ENCODE data around the gene IGLL1.
"Not testable (repeated sequence)": the region's sequence is repeated elsewhere in the genome, so short reads cannot be mapped to it uniquely, and the experiment has no call there.

IGLL1 gene

DNA sequence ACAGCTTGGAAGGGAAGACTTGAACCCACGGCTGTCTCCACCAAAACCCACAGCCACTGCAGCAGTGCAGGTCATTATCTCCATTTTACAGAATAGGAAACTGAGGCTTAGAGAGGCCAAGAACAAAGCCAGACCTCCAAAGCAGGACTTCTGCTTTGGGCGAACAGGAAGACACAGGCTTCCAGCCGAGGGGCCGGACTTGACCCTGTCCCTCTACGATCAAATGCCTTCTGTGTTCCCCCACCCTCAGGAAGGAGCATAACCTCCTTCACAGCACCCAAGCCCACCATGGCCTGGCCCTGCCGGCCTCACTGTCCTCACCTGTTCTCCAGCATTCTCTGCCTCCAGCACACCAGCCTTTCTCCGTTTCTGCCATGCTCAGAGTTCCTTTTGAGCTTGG is 15.8 kb downstream of the IGLL1 start:
- H3F3A ChIP-seq (ENCODE audit: control insufficient read depth, insufficient read depth) = no peaks in the 10 kb centered on the region
- peaks cover 6% of the 10 kb centered on the region for H3K27me3 ChIP-seq (ENCODE audit: control insufficient read depth, low read length)

DNA sequence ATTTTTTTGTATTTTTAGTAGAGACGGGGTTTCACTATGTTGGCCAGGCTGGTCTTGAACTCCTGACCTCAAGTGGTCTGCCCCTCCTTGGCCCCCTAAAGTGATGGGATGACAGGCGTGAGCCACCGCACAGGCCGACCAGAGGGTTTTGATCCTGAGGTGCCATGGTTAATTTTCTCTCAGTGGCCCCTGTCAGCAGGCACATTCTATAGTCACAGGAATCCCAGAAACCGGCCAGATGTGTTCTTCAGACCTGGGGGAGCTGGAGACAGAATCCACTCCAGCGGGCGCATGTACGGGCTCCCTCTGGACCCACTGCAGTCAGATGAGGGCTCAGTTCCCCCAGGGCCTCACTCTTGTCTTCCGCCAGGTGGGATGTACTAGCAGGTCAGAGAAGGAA is 17.0 kb downstream of the IGLL1 start:
- Histone ChIP-seq H4K20me1 (ENCODE audit: control insufficient read depth, insufficient read depth, low read depth, low read length) (no peaks in the 10 kb centered on the region), H3K36me3 (ENCODE audit: control insufficient read depth, low read length) (no peaks in the 10 kb centered on the region), H3K4me2 (ENCODE audit: low read length) (no peak overlapping the region), H3K27me3 (ENCODE audit: control insufficient read depth, low read length) (peaks cover 6% of the 10 kb centered on the region), H3K9me3 (ENCODE audit: control insufficient read depth, insufficient read depth, low read length) (no peaks in the 10 kb centered on the region), H3K4me3 (ENCODE audit: low read length) (no peak overlapping the region), H3F3A (ENCODE audit: control insufficient read depth, insufficient read depth) (no peaks in the 10 kb centered on the region), H3K27ac (ENCODE audit: low read depth, low read length) (no peak overlapping the region), H3K4me1 (ENCODE audit: control insufficient read depth, low read length) (no peaks in the 10 kb centered on the region), H3K79me2 (ENCODE audit: control insufficient read depth, low read length) (no peaks in the 10 kb centered on the region), H3K9me2 (replicated peaks; ENCODE audit: control insufficient read depth, low read length) (no peaks in the 10 kb centered on the region)
- TF ChIP-seq EZH2phosphoT487 (IDR thresholded peaks at IDR 0.05; ENCODE audit: borderline replicate concordance, low read length) = no peak
- TF ChIP-seq, protein P1, sequence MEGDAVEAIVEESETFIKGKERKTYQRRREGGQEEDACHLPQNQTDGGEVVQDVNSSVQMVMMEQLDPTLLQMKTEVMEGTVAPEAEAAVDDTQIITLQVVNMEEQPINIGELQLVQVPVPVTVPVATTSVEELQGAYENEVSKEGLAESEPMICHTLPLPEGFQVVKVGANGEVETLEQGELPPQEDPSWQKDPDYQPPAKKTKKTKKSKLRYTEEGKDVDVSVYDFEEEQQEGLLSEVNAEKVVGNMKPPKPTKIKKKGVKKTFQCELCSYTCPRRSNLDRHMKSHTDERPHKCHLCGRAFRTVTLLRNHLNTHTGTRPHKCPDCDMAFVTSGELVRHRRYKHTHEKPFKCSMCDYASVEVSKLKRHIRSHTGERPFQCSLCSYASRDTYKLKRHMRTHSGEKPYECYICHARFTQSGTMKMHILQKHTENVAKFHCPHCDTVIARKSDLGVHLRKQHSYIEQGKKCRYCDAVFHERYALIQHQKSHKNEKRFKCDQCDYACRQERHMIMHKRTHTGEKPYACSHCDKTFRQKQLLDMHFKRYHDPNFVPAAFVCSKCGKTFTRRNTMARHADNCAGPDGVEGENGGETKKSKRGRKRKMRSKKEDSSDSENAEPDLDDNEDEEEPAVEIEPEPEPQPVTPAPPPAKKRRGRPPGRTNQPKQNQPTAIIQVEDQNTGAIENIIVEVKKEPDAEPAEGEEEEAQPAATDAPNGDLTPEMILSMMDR (IDR thresholded peaks at IDR 0.05; ENCODE audit: low read depth, low read length, poor library complexity, severe bottlenecking) = no peak

More for the DNA sequence above, 15.8 kb downstream of the IGLL1 start:
- H3K9me3 ChIP-seq (ENCODE audit: control insufficient read depth, insufficient read depth, low read length) = no peaks in the 10 kb centered on the region
- no peaks in the 10 kb centered on the region for H3K79me2 ChIP-seq (ENCODE audit: control insufficient read depth, low read length)
- H3K36me3 ChIP-seq (ENCODE audit: control insufficient read depth, low read length) = no peaks in the 10 kb centered on the region
- H3K27ac ChIP-seq (ENCODE audit: low read depth, low read length) = no peak overlapping the region
- H3K4me3 ChIP-seq (ENCODE audit: low read length) = no peak overlapping the region
- TF ChIP-seq, protein P1 (IDR thresholded peaks at IDR 0.05; ENCODE audit: low read depth, low read length, poor library complexity, severe bottlenecking) = no peak
- no peak for TF ChIP-seq EZH2phosphoT487 (IDR thresholded peaks at IDR 0.05; ENCODE audit: borderline replicate concordance, low read length)
- no peaks in the 10 kb centered on the region for H3K4me1 ChIP-seq (ENCODE audit: control insufficient read depth, low read length)
- H3K4me2 ChIP-seq (ENCODE audit: low read length) = no peak overlapping the region
- H3K9me2 ChIP-seq (replicated peaks; ENCODE audit: control insufficient read depth, low read length) = no peaks in the 10 kb centered on the region
- no peaks in the 10 kb centered on the region for H4K20me1 ChIP-seq (ENCODE audit: control insufficient read depth, insufficient read depth, low read depth, low read length)

DNA sequence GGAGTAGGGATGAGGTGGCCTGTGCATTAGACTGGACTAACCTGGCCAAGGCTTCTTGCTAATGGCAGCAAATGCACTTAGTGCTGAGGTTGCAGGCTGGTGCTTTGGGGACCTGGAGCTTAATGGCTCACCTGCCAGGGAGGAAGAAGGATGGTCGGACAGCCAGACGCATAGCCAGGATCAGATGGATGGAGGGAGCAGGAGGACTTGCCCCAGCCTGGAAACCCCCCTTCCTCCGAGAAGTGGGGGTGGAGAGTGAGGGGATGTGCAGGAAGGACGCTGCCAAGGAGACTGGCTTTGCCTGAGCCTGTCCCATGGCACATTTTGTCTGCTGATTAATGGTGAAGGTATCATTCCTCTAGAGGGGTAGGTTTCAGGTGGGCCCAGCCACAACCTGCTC is 17.9 kb downstream of the IGLL1 start:
- Histone ChIP-seq H3K9me3 (ENCODE audit: control insufficient read depth, insufficient read depth, low read length) (no peaks in the 10 kb centered on the region), H3K9me2 (replicated peaks; ENCODE audit: control insufficient read depth, low read length) (no peaks in the 10 kb centered on the region), H3K4me2 (ENCODE audit: low read length) (no peak overlapping the region), H3K4me1 (ENCODE audit: control insufficient read depth, low read length) (no peaks in the 10 kb centered on the region), H3K36me3 (ENCODE audit: control insufficient read depth, low read length) (no peaks in the 10 kb centered on the region), H3K27me3 (ENCODE audit: control insufficient read depth, low read length) (peaks cover 6% of the 10 kb centered on the region), H3F3A (ENCODE audit: control insufficient read depth, insufficient read depth) (no peaks in the 10 kb centered on the region), H3K27ac (ENCODE audit: low read depth, low read length) (no peak overlapping the region), H4K20me1 (ENCODE audit: control insufficient read depth, insufficient read depth, low read depth, low read length) (no peaks in the 10 kb centered on the region), H3K4me3 (ENCODE audit: low read length) (no peak overlapping the region), H3K79me2 (ENCODE audit: control insufficient read depth, low read length) (no peaks in the 10 kb centered on the region)
- TF ChIP-seq, protein P1 (IDR thresholded peaks at IDR 0.05; ENCODE audit: low read depth, low read length, poor library complexity, severe bottlenecking) = no peak
- no peak for TF ChIP-seq EZH2phosphoT487 (IDR thresholded peaks at IDR 0.05; ENCODE audit: borderline replicate concordance, low read length)

DNA sequence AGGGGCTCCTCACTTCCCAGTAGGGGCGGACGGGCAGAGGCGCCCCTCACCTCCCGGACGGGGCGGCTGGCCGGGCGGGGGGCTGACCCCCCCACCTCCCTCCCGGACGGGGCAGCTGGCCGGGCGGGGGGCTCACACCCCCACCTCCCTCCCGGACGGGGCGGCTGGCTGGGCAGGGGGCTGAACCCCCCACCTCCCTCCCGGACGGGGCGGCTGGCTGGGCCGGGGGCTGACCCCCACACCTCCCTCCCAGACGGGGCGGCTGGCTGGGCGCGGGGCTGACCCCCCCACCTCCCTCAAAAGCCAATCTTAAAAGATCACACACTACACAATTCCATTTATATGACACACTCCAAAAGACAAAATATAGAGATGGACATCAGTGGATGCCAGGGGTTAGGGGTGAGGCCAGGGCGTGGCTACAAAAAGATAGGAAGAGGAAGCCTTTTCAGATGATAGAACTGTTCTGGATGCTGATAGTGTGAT is 19.0 kb downstream of the IGLL1 start:
- H3K79me2 ChIP-seq (ENCODE audit: control insufficient read depth, low read length); H3K4me1 ChIP-seq (ENCODE audit: control insufficient read depth, low read length); H3K27me3 ChIP-seq (ENCODE audit: control insufficient read depth, low read length): not testable (repeated sequence)

DNA sequence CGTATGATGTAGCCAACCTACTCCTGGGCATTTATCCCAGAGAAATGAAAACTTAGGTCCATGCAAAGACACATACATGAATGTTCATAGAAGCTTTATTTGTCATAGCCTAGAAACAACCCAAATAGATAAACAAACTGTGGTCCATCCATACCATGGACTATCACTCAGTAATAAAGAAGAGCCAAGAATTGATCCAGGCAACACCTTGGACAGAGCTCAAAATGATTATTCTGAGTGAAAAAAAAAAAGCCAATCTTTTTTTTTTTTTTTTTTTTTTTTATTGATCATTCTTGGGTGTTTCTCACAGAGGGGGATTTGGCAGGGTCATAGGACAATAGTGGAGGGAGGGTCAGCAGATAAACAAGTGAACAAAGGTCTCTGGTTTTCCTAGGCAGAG is 19.9 kb downstream of the IGLL1 start:
- H3K36me3 ChIP-seq (ENCODE audit: control insufficient read depth, low read length); H3K4me2 ChIP-seq (ENCODE audit: low read length); H3K4me3 ChIP-seq (ENCODE audit: low read length); H3K27ac ChIP-seq (ENCODE audit: low read depth, low read length); H3K4me1 ChIP-seq (ENCODE audit: control insufficient read depth, low read length); H3F3A ChIP-seq (ENCODE audit: control insufficient read depth, insufficient read depth); H3K79me2 ChIP-seq (ENCODE audit: control insufficient read depth, low read length); H3K9me3 ChIP-seq (ENCODE audit: control insufficient read depth, insufficient read depth, low read length); H3K9me2 ChIP-seq (replicated peaks; ENCODE audit: control insufficient read depth, low read length); H3K27me3 ChIP-seq (ENCODE audit: control insufficient read depth, low read length); H4K20me1 ChIP-seq (ENCODE audit: control insufficient read depth, insufficient read depth, low read depth, low read length): not testable (repeated sequence)

More for the DNA sequence above, 19.0 kb downstream of the IGLL1 start:
- H3K27ac ChIP-seq (ENCODE audit: low read depth, low read length); H4K20me1 ChIP-seq (ENCODE audit: control insufficient read depth, insufficient read depth, low read depth, low read length); H3F3A ChIP-seq (ENCODE audit: control insufficient read depth, insufficient read depth); H3K4me2 ChIP-seq (ENCODE audit: low read length); H3K4me3 ChIP-seq (ENCODE audit: low read length); H3K9me2 ChIP-seq (replicated peaks; ENCODE audit: control insufficient read depth, low read length); H3K36me3 ChIP-seq (ENCODE audit: control insufficient read depth, low read length); H3K9me3 ChIP-seq (ENCODE audit: control insufficient read depth, insufficient read depth, low read length): not testable (repeated sequence)

Data from DOHH2 (cell line).